Activated T-cell treated with anti-CD3 and anti-CD28 coated beads, Interleukin-2, amount 50 U/mL, for 24 hours (primary cell): Measurements from ENCODE around the gene MMP15.

ENCODE experiments used
- DNase-seq: peaks from one replicate; pipeline ENCODE4 v3.0.0-alpha.2; 2020
- H3K27ac Mint-ChIP-seq: 2 replicates; pipeline ENCODE4 v1.8.0; 2020; ENCODE audit warnings: mild to moderate bottlenecking, mixed read lengths
- H3K27me3 Mint-ChIP-seq: 2 replicates; pipeline ENCODE4 v1.8.0; 2020; ENCODE audit warnings: mixed read lengths
- H3K36me3 Mint-ChIP-seq: 2 replicates; pipeline ENCODE4 v1.8.0; 2020; ENCODE audit warnings: low read depth, mixed read lengths
- H3K4me1 Mint-ChIP-seq: 2 replicates; pipeline ENCODE4 v1.8.0; 2020; ENCODE audit warnings: low read depth, mixed read lengths
- H3K4me3 Mint-ChIP-seq: 2 replicates; pipeline ENCODE4 v1.8.0; 2020; ENCODE audit warnings: mild to moderate bottlenecking, moderate library complexity, mixed read lengths
- H3K9me3 Mint-ChIP-seq: 2 replicates; pipeline ENCODE4 v1.8.0; 2020; ENCODE audit warnings: mixed read lengths

The MMP15 gene

GRCh38 chr16:58031016-58031800, 5.7 kb downstream of the MMP15 start:
- no peak overlapping the region for H3K27ac Mint-ChIP-seq
- H3K4me1 Mint-ChIP-seq: peaks cover 3% of the 10 kb centered on the region
- no peaks in the 10 kb centered on the region for H3K36me3 Mint-ChIP-seq
- H3K9me3 Mint-ChIP-seq: no peaks in the 10 kb centered on the region
- DNase-seq: no peak
- no peak overlapping the region for H3K4me3 Mint-ChIP-seq
- H3K27me3 Mint-ChIP-seq: peaks cover 10% of the 10 kb centered on the region

DNA sequence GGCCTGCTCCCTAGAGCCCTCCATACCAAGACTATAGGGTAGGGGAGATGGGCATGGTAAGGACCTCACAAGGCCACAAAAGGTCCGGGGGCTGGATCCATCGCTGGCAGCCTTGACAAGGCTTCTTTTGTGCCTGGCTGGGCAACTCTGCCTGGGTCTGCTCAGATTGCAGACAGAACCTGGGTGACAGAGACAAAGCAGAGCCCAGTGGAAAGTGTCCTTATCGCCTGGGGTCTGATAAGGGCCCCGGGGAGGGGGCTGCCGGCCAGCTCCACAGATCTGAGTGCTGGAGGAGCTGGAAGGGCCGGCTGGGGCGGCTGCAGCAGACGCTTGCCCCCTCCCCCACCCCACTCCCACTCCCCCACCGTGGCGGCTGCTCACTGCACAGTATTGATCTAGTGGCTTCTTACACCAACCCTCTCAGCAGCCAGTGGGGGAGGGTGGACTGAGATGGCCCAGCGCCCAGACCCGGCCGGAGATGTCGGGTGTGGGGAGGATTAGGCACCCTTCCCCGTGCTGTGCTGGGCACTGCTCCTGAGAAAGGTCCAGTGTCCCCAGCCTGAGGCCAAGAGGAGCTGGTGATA, 7.2 kb downstream of the MMP15 start:
- Mint-ChIP-seq H3K4me3 (no peak overlapping the region), H3K27ac (no peak overlapping the region), H3K27me3 (peaks cover 9% of the 10 kb centered on the region), H3K36me3 (no peaks in the 10 kb centered on the region), H3K9me3 (no peaks in the 10 kb centered on the region), H3K4me1 (no peaks in the 10 kb centered on the region)
- no peak for DNase-seq

DNA sequence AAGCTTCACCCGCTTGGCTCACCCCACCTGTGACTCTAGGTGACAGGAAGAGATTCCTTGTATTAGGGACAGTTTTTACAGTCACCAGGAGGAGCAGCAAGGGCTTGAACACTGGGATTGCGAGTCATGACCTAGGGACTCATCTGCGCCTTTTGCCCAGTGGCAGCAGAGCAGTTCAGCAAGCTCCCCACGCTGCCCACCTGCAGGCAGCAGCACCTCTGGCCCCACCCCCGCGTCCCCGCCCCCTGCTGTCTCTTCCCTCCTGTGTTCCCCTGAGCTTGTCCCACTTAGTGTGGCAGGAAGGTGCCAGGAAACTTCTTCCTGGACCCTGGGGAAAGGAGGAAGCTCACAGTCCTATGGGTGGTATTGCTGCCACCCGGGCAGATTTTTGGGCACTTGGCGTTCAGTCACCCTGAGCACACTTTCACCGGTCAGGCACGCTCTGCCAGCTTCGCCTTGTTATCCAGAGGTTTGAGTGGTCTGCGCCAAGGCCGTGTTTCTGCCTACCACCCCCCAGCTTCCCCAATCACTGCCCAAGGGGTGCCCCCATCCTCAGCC, 8.7 kb downstream of the MMP15 start:
- no peak for DNase-seq
- H3K9me3 Mint-ChIP-seq: no peaks in the 10 kb centered on the region
- no peaks in the 10 kb centered on the region for H3K36me3 Mint-ChIP-seq
- H3K4me1 Mint-ChIP-seq: no peaks in the 10 kb centered on the region
- H3K27me3 Mint-ChIP-seq: no peaks in the 10 kb centered on the region
- no peak overlapping the region for H3K4me3 Mint-ChIP-seq
- H3K27ac Mint-ChIP-seq: no peak overlapping the region

- Mint-ChIP-seq H3K9me3 (no peaks in the 10 kb centered on the region), H3K4me3 (no peak overlapping the region), H3K4me1 (no peaks in the 10 kb centered on the region), H3K36me3 (no peaks in the 10 kb centered on the region), H3K27ac (no peak overlapping the region), H3K27me3 (no peaks in the 10 kb centered on the region)
- DNase-seq: no peak
Measured at GRCh38 chr16:58034774-58035173, 9.2 kb downstream of the MMP15 start.

- Mint-ChIP-seq H3K9me3 (no peaks in the 10 kb centered on the region), H3K4me3 (no peak overlapping the region), H3K36me3 (no peaks in the 10 kb centered on the region), H3K27ac (no peak overlapping the region), H3K4me1 (no peaks in the 10 kb centered on the region), H3K27me3 (no peaks in the 10 kb centered on the region)
- DNase-seq: no peak
Measured at GRCh38 chr16:58035356-58036170, 10.0 kb downstream of the MMP15 start.

DNA sequence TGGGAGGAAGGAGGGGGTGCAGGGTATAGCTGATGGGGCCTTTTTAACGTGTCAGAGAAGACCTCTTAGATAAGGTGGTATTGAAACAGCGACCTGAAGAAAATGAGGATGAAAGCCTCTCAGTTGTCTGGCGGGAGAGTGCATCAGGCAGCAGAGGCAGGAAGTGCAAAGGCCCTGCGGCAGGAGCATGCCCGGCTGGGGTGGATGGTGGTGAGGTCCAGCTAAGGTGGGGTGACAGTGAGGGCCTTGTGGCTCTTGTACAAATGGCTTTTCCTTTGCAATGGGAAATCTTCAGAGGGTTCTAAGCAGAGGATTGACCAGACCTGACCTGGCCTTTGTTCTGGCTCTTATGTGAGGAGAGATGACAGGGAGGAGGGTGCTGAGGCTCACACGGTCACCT, 11.4 kb downstream of the MMP15 start:
- Mint-ChIP-seq H3K27ac (no peak overlapping the region), H3K36me3 (no peaks in the 10 kb centered on the region), H3K9me3 (no peaks in the 10 kb centered on the region), H3K27me3 (no peaks in the 10 kb centered on the region), H3K4me3 (no peak overlapping the region), H3K4me1 (no peaks in the 10 kb centered on the region)
- no peak for DNase-seq

DNA sequence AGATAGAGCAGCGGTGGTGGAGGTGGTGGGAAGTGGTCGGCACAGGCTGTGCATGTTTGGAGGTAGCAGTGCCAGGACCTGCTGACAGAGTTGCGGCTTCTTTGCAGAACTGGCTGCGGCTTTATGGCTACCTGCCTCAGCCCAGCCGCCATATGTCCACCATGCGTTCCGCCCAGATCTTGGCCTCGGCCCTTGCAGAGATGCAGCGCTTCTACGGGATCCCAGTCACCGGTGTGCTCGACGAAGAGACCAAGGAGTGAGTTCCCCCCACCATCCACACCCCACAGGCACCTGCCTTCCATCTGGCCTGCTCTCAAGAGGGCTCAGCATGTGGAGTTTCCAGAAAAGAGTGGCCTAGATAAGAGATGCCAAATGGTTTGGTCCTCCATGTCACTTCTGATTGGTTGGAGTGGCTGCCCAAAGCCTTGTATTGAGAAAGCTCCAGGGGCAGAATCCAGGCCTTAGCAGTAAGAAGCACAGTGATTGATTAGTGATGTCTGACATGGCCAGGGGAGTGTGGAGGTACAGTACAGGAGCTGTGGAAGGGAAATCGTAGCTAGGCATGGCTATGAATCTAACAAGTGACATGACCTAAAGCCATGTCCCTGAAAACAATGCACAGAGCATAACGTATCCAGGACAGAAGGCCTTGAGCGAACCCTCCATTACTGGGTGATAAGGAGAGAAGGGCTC, 12.0 kb downstream of the MMP15 start:
- H3K4me1 Mint-ChIP-seq: no peaks in the 10 kb centered on the region
- no peak for DNase-seq
- no peaks in the 10 kb centered on the region for H3K9me3 Mint-ChIP-seq
- H3K27ac Mint-ChIP-seq: no peak overlapping the region
- H3K27me3 Mint-ChIP-seq: no peaks in the 10 kb centered on the region
- H3K36me3 Mint-ChIP-seq: no peaks in the 10 kb centered on the region
- no peak overlapping the region for H3K4me3 Mint-ChIP-seq

DNA sequence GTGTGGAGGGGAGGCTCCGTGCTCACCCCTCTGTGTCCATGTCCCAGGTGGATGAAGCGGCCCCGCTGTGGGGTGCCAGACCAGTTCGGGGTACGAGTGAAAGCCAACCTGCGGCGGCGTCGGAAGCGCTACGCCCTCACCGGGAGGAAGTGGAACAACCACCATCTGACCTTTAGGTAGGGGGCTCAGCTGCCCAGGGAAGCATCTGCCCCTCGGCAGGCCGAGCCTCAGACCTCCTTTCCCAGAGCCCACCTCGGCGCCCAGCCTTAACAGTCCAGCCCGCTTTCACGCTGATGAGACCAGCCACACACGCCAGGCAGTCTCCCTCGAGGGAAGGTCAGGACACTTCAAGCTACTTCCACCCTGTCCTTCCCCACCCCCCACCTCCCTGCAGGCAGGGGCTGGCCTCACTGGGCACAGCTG, 12.7 kb downstream of the MMP15 start:
- H3K4me3 Mint-ChIP-seq: no peak overlapping the region
- H3K27ac Mint-ChIP-seq: no peak overlapping the region
- no peaks in the 10 kb centered on the region for H3K36me3 Mint-ChIP-seq
- no peaks in the 10 kb centered on the region for H3K27me3 Mint-ChIP-seq
- DNase-seq: no peak
- H3K4me1 Mint-ChIP-seq: no peaks in the 10 kb centered on the region
- no peaks in the 10 kb centered on the region for H3K9me3 Mint-ChIP-seq

DNA sequence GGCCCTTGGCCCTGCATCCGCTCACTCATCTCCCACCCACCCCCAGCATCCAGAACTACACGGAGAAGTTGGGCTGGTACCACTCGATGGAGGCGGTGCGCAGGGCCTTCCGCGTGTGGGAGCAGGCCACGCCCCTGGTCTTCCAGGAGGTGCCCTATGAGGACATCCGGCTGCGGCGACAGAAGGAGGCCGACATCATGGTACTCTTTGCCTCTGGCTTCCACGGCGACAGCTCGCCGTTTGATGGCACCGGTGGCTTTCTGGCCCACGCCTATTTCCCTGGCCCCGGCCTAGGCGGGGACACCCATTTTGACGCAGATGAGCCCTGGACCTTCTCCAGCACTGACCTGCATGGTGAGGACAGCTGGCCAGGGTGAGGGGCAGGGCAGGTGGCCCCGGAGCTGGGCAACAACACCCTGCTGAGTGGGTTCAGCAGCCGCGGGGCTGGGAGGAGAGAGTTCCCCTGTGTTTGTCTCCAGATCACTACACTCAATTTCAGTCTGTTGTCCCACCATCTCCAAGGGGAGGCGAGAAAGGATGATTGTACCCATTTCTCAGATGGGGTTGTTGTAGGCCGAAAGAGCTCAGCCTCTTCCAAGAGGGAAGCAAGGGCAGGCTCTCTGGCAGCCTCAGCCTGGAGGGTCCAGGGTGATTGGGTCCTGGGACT, 14.4 kb downstream of the MMP15 start:
- Mint-ChIP-seq H3K4me1 (no peaks in the 10 kb centered on the region), H3K9me3 (no peaks in the 10 kb centered on the region), H3K27ac (no peak overlapping the region), H3K36me3 (no peaks in the 10 kb centered on the region), H3K4me3 (no peak overlapping the region), H3K27me3 (no peaks in the 10 kb centered on the region)
- DNase-seq: no peak

DNA sequence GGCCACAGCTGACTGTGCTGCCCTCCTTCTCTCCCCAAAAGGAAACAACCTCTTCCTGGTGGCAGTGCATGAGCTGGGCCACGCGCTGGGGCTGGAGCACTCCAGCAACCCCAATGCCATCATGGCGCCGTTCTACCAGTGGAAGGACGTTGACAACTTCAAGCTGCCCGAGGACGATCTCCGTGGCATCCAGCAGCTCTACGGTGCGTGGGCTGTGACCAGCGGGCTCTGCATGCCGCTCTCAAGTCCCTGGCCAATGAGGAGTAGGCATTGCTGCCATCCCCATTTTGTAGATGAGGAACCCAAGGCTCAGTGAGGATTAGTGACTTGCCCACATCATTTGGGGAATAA, 14.9 kb downstream of the MMP15 start:
- Mint-ChIP-seq H3K27me3 (no peaks in the 10 kb centered on the region), H3K9me3 (no peaks in the 10 kb centered on the region), H3K36me3 (no peaks in the 10 kb centered on the region), H3K4me1 (no peaks in the 10 kb centered on the region), H3K4me3 (no peak overlapping the region), H3K27ac (no peak overlapping the region)
- DNase-seq: no peak

GRCh38 chr16:58040945-58041627, 15.5 kb downstream of the MMP15 start:
- H3K27ac Mint-ChIP-seq: no peak overlapping the region
- no peak overlapping the region for H3K4me3 Mint-ChIP-seq
- no peaks in the 10 kb centered on the region for H3K27me3 Mint-ChIP-seq
- no peak for DNase-seq
- no peaks in the 10 kb centered on the region for H3K36me3 Mint-ChIP-seq
- no peaks in the 10 kb centered on the region for H3K4me1 Mint-ChIP-seq
- no peaks in the 10 kb centered on the region for H3K9me3 Mint-ChIP-seq

- Mint-ChIP-seq H3K9me3 (no peaks in the 10 kb centered on the region), H3K27me3 (no peaks in the 10 kb centered on the region), H3K27ac (no peak overlapping the region), H3K4me3 (no peak overlapping the region), H3K36me3 (no peaks in the 10 kb centered on the region), H3K4me1 (no peaks in the 10 kb centered on the region)
- no peak for DNase-seq
Measured at GRCh38 chr16:58041628-58041955, 16.0 kb downstream of the MMP15 start.

DNA sequence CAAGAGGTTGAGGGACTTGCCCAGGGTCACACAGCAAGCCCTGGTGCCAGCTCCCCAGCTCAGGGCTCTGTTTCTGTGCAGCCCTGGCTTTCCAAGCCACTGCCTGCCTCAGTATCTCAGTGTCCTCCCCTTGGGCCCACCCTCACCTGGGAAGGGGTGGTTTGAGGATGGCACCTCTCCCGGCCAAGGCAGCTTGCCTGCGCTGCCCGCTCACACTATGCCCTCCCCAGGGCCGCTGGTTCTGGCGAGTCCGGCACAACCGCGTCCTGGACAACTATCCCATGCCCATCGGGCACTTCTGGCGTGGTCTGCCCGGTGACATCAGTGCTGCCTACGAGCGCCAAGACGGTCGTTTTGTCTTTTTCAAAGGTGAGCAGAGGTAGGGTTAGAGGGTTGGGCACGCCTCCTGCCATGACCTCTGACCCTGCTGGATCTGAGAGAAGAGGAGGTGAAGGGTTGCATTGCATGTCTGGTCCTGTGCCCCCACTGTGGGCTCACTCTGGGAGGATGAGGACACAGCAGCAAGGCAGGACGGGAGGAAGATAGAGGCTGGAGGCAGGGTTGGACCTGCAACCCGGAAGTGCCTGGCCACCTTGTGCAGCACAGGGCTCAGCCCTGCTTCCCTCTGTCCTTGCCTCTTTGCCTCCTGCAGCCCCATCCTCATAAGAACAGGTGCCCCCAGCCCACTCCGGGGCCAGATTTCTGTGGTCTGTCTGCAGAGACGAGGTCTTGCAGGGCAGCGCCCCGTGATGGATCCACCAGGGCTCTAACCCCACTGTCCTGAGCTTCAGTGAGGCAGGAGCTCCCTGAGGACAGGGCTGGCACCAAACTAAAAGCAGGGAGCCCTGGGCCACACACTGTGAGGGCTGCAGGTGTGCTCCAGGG, 16.7 kb downstream of the MMP15 start:
- no peaks in the 10 kb centered on the region for H3K27me3 Mint-ChIP-seq
- no peak for DNase-seq
- H3K4me1 Mint-ChIP-seq: no peaks in the 10 kb centered on the region
- H3K36me3 Mint-ChIP-seq: no peaks in the 10 kb centered on the region
- no peak overlapping the region for H3K4me3 Mint-ChIP-seq
- no peaks in the 10 kb centered on the region for H3K9me3 Mint-ChIP-seq
- H3K27ac Mint-ChIP-seq: no peak overlapping the region
